Activated T-helper 1 cell treated with anti-CD3 and anti-CD28 coated beads, Interleukin-2, amount 50 U/mL, for 16 hours (primary cell): ENCODE results near the gene JMJD1C.

ENCODE experiments used
- DNase-seq, 2 donors: peaks; one replicate each; pipeline ENCODE4 v3.0.0-alpha.2; 2020; ENCODE audit warnings: low read depth in 1 of 2, low spot score in 1 of 2

The JMJD1C gene

GRCh38 chr10:63133821-63134557, 331.8 kb downstream of the JMJD1C start:
- DNase-seq = no peak

GRCh38 chr10:63133056-63133820, 332.5 kb downstream of the JMJD1C start, which contains the start of gene NRBF2:
Gene NRBF2, plus strand, starts transcription at chr10:63133328. Its CDS starts 143 bp downstream, at chr10:63133471.
- peak; percentile 91 to 95 for DNase-seq

- no peak for DNase-seq
These were observed 333.1 kb downstream of the JMJD1C start for GRCh38 chr10:63132651-63133055.

GRCh38 chr10:63129888-63130287, 335.9 kb downstream of the JMJD1C start:
- no peak for DNase-seq

- no peak for DNase-seq
These were observed 337.3 kb downstream of the JMJD1C start for GRCh38 chr10:63128443-63128842.

- no peak for DNase-seq
These were observed 340.3 kb downstream of the JMJD1C start for GRCh38 chr10:63125459-63125858.

GRCh38 chr10:63123727-63124362, 341.9 kb downstream of the JMJD1C start:
- no peak for DNase-seq

GRCh38 chr10:63120554-63120953, 345.2 kb downstream of the JMJD1C start:
- no peak for DNase-seq

GRCh38 chr10:63119041-63119440, 346.7 kb downstream of the JMJD1C start:
- no peak for DNase-seq
